SK-N-SH treated with all-trans-retinoic acid at 6 μM for 48 hours (cell line): ENCODE results near the gene SPRR1A.

Experiments
- ATAC-seq: fragments of 200-7000 bp; cut with Tn5 transposase; 3 replicates; pipeline ENCODE4 v1.9.1; 2020; ENCODE audit warnings: mild to moderate bottlenecking, moderate library complexity
- CSRNP3 ChIP-seq: fragments of 250-450 bp; sonication (Bioruptor Pico); IDR thresholded peaks from 2 replicates; pipeline ENCODE4 v1.5.1; 2021; ENCODE audit warnings: mild to moderate bottlenecking, moderate library complexity
- ESRRG ChIP-seq: fragments of 250-450 bp; sonication (Bioruptor Pico); IDR thresholded peaks from 2 replicates; pipeline ENCODE4 v1.6.1; 2021; ENCODE audit warnings: mild to moderate bottlenecking
- GLIS3 ChIP-seq: fragments of 250-450 bp; sonication (Bioruptor Pico); IDR thresholded peaks from 2 replicates; pipeline ENCODE4 v1.5.0; 2020; ENCODE audit warnings: mild to moderate bottlenecking, moderate library complexity
- OSR1 ChIP-seq: fragments of 250-450 bp; sonication (Bioruptor Pico); IDR thresholded peaks from 2 replicates; pipeline ENCODE4 v1.8.0; 2022; ENCODE audit warnings: moderate library complexity, mild to moderate bottlenecking, inconsistent platforms
- PATZ1 ChIP-seq: fragments of 250-450 bp; sonication (Bioruptor Pico); IDR thresholded peaks from 2 replicates; pipeline ENCODE4 v1.8.0; 2020; ENCODE audit warnings: mild to moderate bottlenecking, moderate library complexity, borderline replicate concordance
- RARB ChIP-seq: fragments of 250-450 bp; sonication (Bioruptor Pico); IDR thresholded peaks from 2 replicates; pipeline ENCODE4 v1.8.0; 2021; ENCODE audit warnings: mild to moderate bottlenecking, moderate library complexity
- SNAI2 ChIP-seq: fragments of 250-450 bp; sonication (Bioruptor Pico); IDR thresholded peaks from 2 replicates; pipeline ENCODE4 v1.5.0; 2020; ENCODE audit warnings: mild to moderate bottlenecking, moderate library complexity
- TOX ChIP-seq: fragments of 250-450 bp; sonication (Bioruptor Pico); IDR thresholded peaks from 2 replicates; pipeline ENCODE4 v1.8.0; 2021; ENCODE audit warnings: mild to moderate bottlenecking, moderate library complexity, borderline replicate concordance
- ZC3H10 ChIP-seq: fragments of 250-450 bp; sonication (Bioruptor Pico); IDR thresholded peaks from 2 replicates; pipeline ENCODE4 v1.5.1; 2021; ENCODE audit warnings: mild to moderate bottlenecking, moderate library complexity
- ZFP3 ChIP-seq: fragments of 250-450 bp; sonication (Bioruptor Pico); IDR thresholded peaks from 2 replicates; pipeline ENCODE4 v1.5.0; 2020; ENCODE audit warnings: mild to moderate bottlenecking, moderate library complexity
- ZNF565 ChIP-seq: fragments of 450-650 bp; formaldehyde crosslinking; conservative IDR thresholded peaks from 2 replicates; pipeline ENCODE4 v1.5.0; 2020; ENCODE audit warnings: low read depth, mild to moderate bottlenecking, moderate library complexity
- ZNF8 ChIP-seq: fragments of 450-650 bp; formaldehyde crosslinking; IDR thresholded peaks from 2 replicates; pipeline ENCODE4 v1.5.0; 2020; ENCODE audit warnings: mild to moderate bottlenecking, moderate library complexity
- TF ChIP-seq, protein P1 (sequence below): fragments of 250-450 bp; sonication (Bioruptor Pico); IDR thresholded peaks from 2 replicates; pipeline ENCODE4 v1.5.1; 2020; ENCODE audit warnings: low read depth, mild to moderate bottlenecking, moderate library complexity
- TF ChIP-seq, protein P2 (sequence below): fragments of 250-450 bp; sonication (Bioruptor Pico); IDR thresholded peaks from 2 replicates; pipeline ENCODE4 v1.8.0; 2021; ENCODE audit warnings: low read depth, mild to moderate bottlenecking, moderate library complexity, borderline replicate concordance
- TF ChIP-seq, protein P3 (sequence below): fragments of 250-450 bp; sonication (Bioruptor Pico); IDR thresholded peaks from 2 replicates; pipeline ENCODE4 v1.5.0; 2020; ENCODE audit warnings: mild to moderate bottlenecking, moderate library complexity

The SPRR1A gene

DNA sequence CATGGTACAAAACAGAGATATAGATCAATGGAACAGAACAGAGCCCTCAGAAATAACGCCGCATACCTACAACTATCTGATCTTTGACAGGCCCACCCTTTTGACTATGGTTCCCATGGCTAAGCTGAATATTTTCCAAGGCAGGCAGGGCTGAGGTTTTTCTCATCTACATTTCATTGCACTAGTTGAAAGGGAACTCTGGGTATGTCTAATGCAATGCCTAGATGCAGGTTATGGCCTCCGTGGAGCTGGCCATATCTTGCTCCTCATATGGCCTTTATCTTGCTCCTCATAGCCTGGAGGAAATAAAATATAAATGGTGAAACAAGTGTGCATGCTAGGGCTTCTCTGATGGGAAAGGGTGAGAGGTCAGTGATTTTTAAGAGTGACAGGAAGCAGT lies 26.3 kb upstream of the SPRR1A start:
- TF ChIP-seq GLIS3 (CRISPR knock-in tag): no peak
- TF ChIP-seq ZFP3 (CRISPR knock-in tag): no peak
- TF ChIP-seq ZNF8 (CRISPR knock-in tag): no peak
- no peak for TF ChIP-seq TOX (CRISPR knock-in tag)
- TF ChIP-seq SNAI2 (CRISPR knock-in tag): no peak
- TF ChIP-seq, all 23 proteins: peak for 0

DNA sequence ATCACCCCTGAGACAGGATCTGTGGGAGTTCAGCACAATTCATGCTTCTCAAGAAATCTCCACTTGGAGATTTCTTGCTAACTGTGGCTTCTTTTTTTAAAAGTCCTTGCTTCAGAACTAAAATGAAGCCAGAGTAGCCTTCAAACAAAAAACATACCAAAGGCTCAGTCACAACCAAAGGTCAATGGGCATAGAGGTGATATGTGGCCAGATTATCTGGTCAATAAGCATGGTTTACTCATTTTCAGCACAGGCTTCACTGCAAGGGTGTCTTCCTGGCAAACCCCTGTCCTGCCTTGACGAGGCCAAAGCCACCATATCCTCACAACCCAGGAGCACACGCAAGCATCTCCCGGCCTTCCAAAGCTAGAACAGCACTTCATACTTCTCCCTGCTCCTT lies 24.6 kb upstream of the SPRR1A start:
- TF ChIP-seq ZC3H10 (CRISPR knock-in tag): no peak
- no peak for TF ChIP-seq SNAI2 (CRISPR knock-in tag)
- TF ChIP-seq RARB (CRISPR knock-in tag): no peak
- no peak for TF ChIP-seq OSR1
- TF ChIP-seq, protein P1, sequence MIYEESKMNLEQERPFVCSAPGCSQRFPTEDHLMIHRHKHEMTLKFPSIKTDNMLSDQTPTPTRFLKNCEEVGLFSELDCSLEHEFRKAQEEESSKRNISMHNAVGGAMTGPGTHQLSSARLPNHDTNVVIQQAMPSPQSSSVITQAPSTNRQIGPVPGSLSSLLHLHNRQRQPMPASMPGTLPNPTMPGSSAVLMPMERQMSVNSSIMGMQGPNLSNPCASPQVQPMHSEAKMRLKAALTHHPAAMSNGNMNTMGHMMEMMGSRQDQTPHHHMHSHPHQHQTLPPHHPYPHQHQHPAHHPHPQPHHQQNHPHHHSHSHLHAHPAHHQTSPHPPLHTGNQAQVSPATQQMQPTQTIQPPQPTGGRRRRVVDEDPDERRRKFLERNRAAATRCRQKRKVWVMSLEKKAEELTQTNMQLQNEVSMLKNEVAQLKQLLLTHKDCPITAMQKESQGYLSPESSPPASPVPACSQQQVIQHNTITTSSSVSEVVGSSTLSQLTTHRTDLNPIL (CRISPR knock-in tag): no peak
- TF ChIP-seq, protein P2, sequence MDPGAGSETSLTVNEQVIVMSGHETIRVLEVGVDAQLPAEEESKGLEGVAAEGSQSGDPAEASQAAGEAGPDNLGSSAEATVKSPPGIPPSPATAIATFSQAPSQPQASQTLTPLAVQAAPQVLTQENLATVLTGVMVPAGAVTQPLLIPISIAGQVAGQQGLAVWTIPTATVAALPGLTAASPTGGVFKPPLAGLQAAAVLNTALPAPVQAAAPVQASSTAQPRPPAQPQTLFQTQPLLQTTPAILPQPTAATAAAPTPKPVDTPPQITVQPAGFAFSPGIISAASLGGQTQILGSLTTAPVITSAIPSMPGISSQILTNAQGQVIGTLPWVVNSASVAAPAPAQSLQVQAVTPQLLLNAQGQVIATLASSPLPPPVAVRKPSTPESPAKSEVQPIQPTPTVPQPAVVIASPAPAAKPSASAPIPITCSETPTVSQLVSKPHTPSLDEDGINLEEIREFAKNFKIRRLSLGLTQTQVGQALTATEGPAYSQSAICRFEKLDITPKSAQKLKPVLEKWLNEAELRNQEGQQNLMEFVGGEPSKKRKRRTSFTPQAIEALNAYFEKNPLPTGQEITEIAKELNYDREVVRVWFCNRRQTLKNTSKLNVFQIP (CRISPR knock-in tag): no peak
- no peak for TF ChIP-seq ZNF8 (CRISPR knock-in tag)
- TF ChIP-seq ZNF565 (CRISPR knock-in tag): no peak
- no peak for TF ChIP-seq PATZ1 (CRISPR knock-in tag)
- TF ChIP-seq ESRRG (CRISPR knock-in tag): no peak
- ATAC-seq: no peak

More for the DNA sequence above, 26.3 kb upstream of the SPRR1A start:
- ATAC-seq: no peak

- no peak for ATAC-seq
Observed at GRCh38 chr1:152959801-152960451, 24.0 kb upstream of the SPRR1A start.

More at GRCh38 chr1:152959801-152960451, 24.0 kb upstream of the SPRR1A start:
- TF ChIP-seq, protein P3, sequence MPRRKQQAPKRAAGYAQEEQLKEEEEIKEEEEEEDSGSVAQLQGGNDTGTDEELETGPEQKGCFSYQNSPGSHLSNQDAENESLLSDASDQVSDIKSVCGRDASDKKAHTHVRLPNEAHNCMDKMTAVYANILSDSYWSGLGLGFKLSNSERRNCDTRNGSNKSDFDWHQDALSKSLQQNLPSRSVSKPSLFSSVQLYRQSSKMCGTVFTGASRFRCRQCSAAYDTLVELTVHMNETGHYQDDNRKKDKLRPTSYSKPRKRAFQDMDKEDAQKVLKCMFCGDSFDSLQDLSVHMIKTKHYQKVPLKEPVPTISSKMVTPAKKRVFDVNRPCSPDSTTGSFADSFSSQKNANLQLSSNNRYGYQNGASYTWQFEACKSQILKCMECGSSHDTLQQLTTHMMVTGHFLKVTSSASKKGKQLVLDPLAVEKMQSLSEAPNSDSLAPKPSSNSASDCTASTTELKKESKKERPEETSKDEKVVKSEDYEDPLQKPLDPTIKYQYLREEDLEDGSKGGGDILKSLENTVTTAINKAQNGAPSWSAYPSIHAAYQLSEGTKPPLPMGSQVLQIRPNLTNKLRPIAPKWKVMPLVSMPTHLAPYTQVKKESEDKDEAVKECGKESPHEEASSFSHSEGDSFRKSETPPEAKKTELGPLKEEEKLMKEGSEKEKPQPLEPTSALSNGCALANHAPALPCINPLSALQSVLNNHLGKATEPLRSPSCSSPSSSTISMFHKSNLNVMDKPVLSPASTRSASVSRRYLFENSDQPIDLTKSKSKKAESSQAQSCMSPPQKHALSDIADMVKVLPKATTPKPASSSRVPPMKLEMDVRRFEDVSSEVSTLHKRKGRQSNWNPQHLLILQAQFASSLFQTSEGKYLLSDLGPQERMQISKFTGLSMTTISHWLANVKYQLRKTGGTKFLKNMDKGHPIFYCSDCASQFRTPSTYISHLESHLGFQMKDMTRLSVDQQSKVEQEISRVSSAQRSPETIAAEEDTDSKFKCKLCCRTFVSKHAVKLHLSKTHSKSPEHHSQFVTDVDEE: no peak
- no peak for TF ChIP-seq CSRNP3 (CRISPR knock-in tag)
- no peak for TF ChIP-seq OSR1
- TF ChIP-seq, all 23 proteins: peak for 0
